ENCODE measurements around the gene MIS18BP1. TPM values are rescaled to one million over a fixed set of nuclear protein-coding genes. Genes with fewer than 3 reads are reported as not detected.

The MIS18BP1 gene
- total and polyA plus RNA-seq, 2 experiments from 2014 or later, result 24.4 to 28.9 TPM

- no peak overlapping the region for H3K9ac ChIP-seq
- H3K9me3 ChIP-seq (ENCODE audit: low read depth), result no peaks in the 10 kb centered on the region
- no peaks in the 10 kb centered on the region; the same call in 1 of the 2 replicates for H3K79me2 ChIP-seq (ENCODE audit: insufficient read depth)
- 95 to 99% methylated on average over 3 of the region's 3 CpGs for WGBS, 2 experiments (ENCODE audit: low coverage in 1 of 2, low lambda C conversion rate in 2 of 2, missing lambda C conversion rate in 2 of 2)
- no peak overlapping the region for H2AFZ ChIP-seq
- in situ Hi-C loops (cut with MboI), result no loop called here
- H4K20me1 ChIP-seq (ENCODE audit: insufficient read depth), result no peaks in the 10 kb centered on the region
- no peak overlapping the region for H3K27ac ChIP-seq
- no peaks in the 10 kb centered on the region for H3K36me3 ChIP-seq (ENCODE audit: low read depth)
- peaks cover 4% of the 10 kb centered on the region; the same call in 1 of the 2 replicates for H3F3A ChIP-seq (ENCODE audit: insufficient read depth)
- no peak overlapping the region for H3K4me2 ChIP-seq (ENCODE audit: unreplicated experiment)
- no peak overlapping the region for H3K4me3 ChIP-seq
- 0 out of 2 replicates have a peak, but pooled peaks cover 8% of the 10 kb centered on the region for H3K9me2 ChIP-seq (ENCODE audit: insufficient read depth)
- no peaks in the 10 kb centered on the region for H3K27me3 ChIP-seq (replicated peaks; ENCODE audit: insufficient read depth)
- no peak for DNase-seq
- no peak for TF ChIP-seq EZH2phosphoT487 (IDR thresholded peaks at IDR 0.05; ENCODE audit: insufficient read depth, low read depth)
- TF ChIP-seq EZH2 (IDR thresholded peaks at IDR 0.05; ENCODE audit: insufficient read depth, poor library complexity, severe bottlenecking), result no peak
- peaks cover 37% of the 10 kb centered on the region for H3K4me1 ChIP-seq (ENCODE audit: insufficient read depth)
These were observed 6.9 kb downstream of the MIS18BP1 start for GRCh38 chr14:45246151-45246550.

- H3K4me3 ChIP-seq, result peak overlapping the region; percentile 70
- peak overlapping the region; percentile 30 for H3K27ac ChIP-seq
- no peaks in the 10 kb centered on the region; the same call in 1 of the 2 replicates for H3K79me2 ChIP-seq (ENCODE audit: insufficient read depth)
- H3K9me2 ChIP-seq (ENCODE audit: insufficient read depth), result 0 out of 2 replicates have a peak, but pooled peaks cover 8% of the 10 kb centered on the region
- 36 to 38% methylated on average over 3 of the region's 3 CpGs for WGBS, 2 experiments (ENCODE audit: low coverage in 1 of 2, low lambda C conversion rate in 2 of 2, missing lambda C conversion rate in 2 of 2)
- TF ChIP-seq EZH2phosphoT487 (IDR thresholded peaks at IDR 0.05; ENCODE audit: insufficient read depth, low read depth) (no peak), EZH2 (IDR thresholded peaks at IDR 0.05; ENCODE audit: insufficient read depth, poor library complexity, severe bottlenecking) (no peak)
- peak overlapping the region; percentile 87 for H2AFZ ChIP-seq
- H3F3A ChIP-seq (ENCODE audit: insufficient read depth), result peaks cover 4% of the 10 kb centered on the region; the same call in 1 of the 2 replicates
- H3K27me3 ChIP-seq (replicated peaks; ENCODE audit: insufficient read depth), result no peaks in the 10 kb centered on the region
- H3K36me3 ChIP-seq (ENCODE audit: low read depth), result no peaks in the 10 kb centered on the region; the same call in 1 of the 2 replicates
- H3K9me3 ChIP-seq (ENCODE audit: low read depth), result no peaks in the 10 kb centered on the region
- DNase-seq, result peak; percentile 16
- in situ Hi-C loops (cut with MboI), result no loop called here
- H3K4me2 ChIP-seq (ENCODE audit: unreplicated experiment), result peak overlapping the region; percentile 98
- peak overlapping the region; percentile 71 for H3K9ac ChIP-seq
- peaks cover 25% of the 10 kb centered on the region for H3K4me1 ChIP-seq (ENCODE audit: insufficient read depth)
- no peaks in the 10 kb centered on the region for H4K20me1 ChIP-seq (ENCODE audit: insufficient read depth)
These were observed 10.3 kb downstream of the MIS18BP1 start for GRCh38 chr14:45242706-45243105.

- no peaks in the 10 kb centered on the region for H3K9me3 ChIP-seq (ENCODE audit: low read depth)
- no peaks in the 10 kb centered on the region for H3K27me3 ChIP-seq (replicated peaks; ENCODE audit: insufficient read depth)
- peaks cover 15% of the 10 kb centered on the region for H3K4me1 ChIP-seq (ENCODE audit: insufficient read depth)
- no peak overlapping the region for H2AFZ ChIP-seq
- H3K4me2 ChIP-seq (ENCODE audit: unreplicated experiment), result no peak overlapping the region
- 96% methylated on average over 2 of the region's 2 CpGs for WGBS, 2 experiments (ENCODE audit: low coverage in 1 of 2, low lambda C conversion rate in 2 of 2, missing lambda C conversion rate in 2 of 2)
- DNase-seq, result no peak
- H3K9me2 ChIP-seq (ENCODE audit: insufficient read depth), result no peaks in the 10 kb centered on the region
- in situ Hi-C loops (cut with MboI), result no loop called here
- H3K36me3 ChIP-seq (ENCODE audit: low read depth), result peaks cover 4% of the 10 kb centered on the region; the same call in 1 of the 2 replicates
- H3F3A ChIP-seq (ENCODE audit: insufficient read depth), result peaks cover 4% of the 10 kb centered on the region; the same call in 1 of the 2 replicates
- H3K9ac ChIP-seq, result no peak overlapping the region
- peaks cover 7% of the 10 kb centered on the region; the same call in 1 of the 2 replicates for H3K79me2 ChIP-seq (ENCODE audit: insufficient read depth)
- H3K27ac ChIP-seq, result no peak overlapping the region
- H4K20me1 ChIP-seq (ENCODE audit: insufficient read depth), result no peaks in the 10 kb centered on the region
- TF ChIP-seq EZH2phosphoT487 (IDR thresholded peaks at IDR 0.05; ENCODE audit: insufficient read depth, low read depth) (no peak), EZH2 (IDR thresholded peaks at IDR 0.05; ENCODE audit: insufficient read depth, poor library complexity, severe bottlenecking) (no peak)
- no peak overlapping the region for H3K4me3 ChIP-seq
These were observed 14.0 kb downstream of the MIS18BP1 start for GRCh38 chr14:45238988-45239387.

GRCh38 chr14:45227566-45227965 is 25.4 kb downstream of the MIS18BP1 start:
- H4K20me1 ChIP-seq (ENCODE audit: insufficient read depth), result no peaks in the 10 kb centered on the region
- H3K27ac ChIP-seq, result no peak overlapping the region
- no peak overlapping the region for H3K9ac ChIP-seq
- no peaks in the 10 kb centered on the region for H3K9me3 ChIP-seq (ENCODE audit: low read depth)
- no peak overlapping the region for H3K4me3 ChIP-seq
- no peak overlapping the region for H2AFZ ChIP-seq
- TF ChIP-seq EZH2phosphoT487 (IDR thresholded peaks at IDR 0.05; ENCODE audit: insufficient read depth, low read depth) (no peak), EZH2 (IDR thresholded peaks at IDR 0.05; ENCODE audit: insufficient read depth, poor library complexity, severe bottlenecking) (no peak)
- in situ Hi-C loops (cut with MboI), result no loop called here
- no peaks in the 10 kb centered on the region for H3K27me3 ChIP-seq (replicated peaks; ENCODE audit: insufficient read depth)
- 95 to 96% methylated on average over 4 of the region's 4 CpGs for WGBS, 2 experiments (ENCODE audit: low coverage in 1 of 2, low lambda C conversion rate in 2 of 2, missing lambda C conversion rate in 2 of 2)
- peak; percentile 3 for DNase-seq
- peaks cover 57% of the 10 kb centered on the region for H3K36me3 ChIP-seq (ENCODE audit: low read depth)
- H3K4me1 ChIP-seq (ENCODE audit: insufficient read depth), result no peaks in the 10 kb centered on the region
- H3K9me2 ChIP-seq (ENCODE audit: insufficient read depth), result no peaks in the 10 kb centered on the region
- no peaks in the 10 kb centered on the region for H3F3A ChIP-seq (ENCODE audit: insufficient read depth)
- no peak overlapping the region for H3K4me2 ChIP-seq (ENCODE audit: unreplicated experiment)
- H3K79me2 ChIP-seq (ENCODE audit: insufficient read depth), result 0 out of 2 replicates have a peak, but pooled peaks cover 5% of the 10 kb centered on the region
